HUES64 (cell line): Measurements from ENCODE around the gene YWHAG. TPM values are rescaled to one million over a fixed set of nuclear protein-coding genes. Genes with fewer than 3 reads are reported as not detected.
"Not testable (repeated sequence)": the region's sequence is repeated elsewhere in the genome, so short reads cannot be mapped to it uniquely, and the experiment has no call there.

Experiments used
- H3K27ac ChIP-seq: 2 replicates; pipeline ENCODE4 v1.7.0; 2013; ENCODE audit warnings: low read depth, low read length, inconsistent platforms
- H3K27me3 ChIP-seq: 2 replicates; pipeline ENCODE4 v1.6.1; 2013; ENCODE audit warnings: mild to moderate bottlenecking, low read length; ENCODE audit not compliant: insufficient read depth
- H3K36me3 ChIP-seq: 2 replicates; pipeline ENCODE4 v1.6.1; 2013; ENCODE audit warnings: mild to moderate bottlenecking, low read length; ENCODE audit not compliant: insufficient read depth
- H3K4me1 ChIP-seq: 2 replicates; pipeline ENCODE4 v1.6.1; 2013; ENCODE audit warnings: mild to moderate bottlenecking, low read length, moderate library complexity; ENCODE audit not compliant: insufficient read depth
- H3K4me3 ChIP-seq: 2 replicates; pipeline ENCODE4 v1.5.1; 2013; ENCODE audit warnings: mild to moderate bottlenecking, low read length, moderate library complexity
- H3K9ac ChIP-seq: 2 replicates; pipeline ENCODE4 v1.6.1; 2013; ENCODE audit warnings: mild to moderate bottlenecking, low read depth, low read length
- H3K9me3 ChIP-seq: 2 replicates; pipeline ENCODE4 v1.6.1; 2013; ENCODE audit warnings: low read depth, low read length; ENCODE audit not compliant: insufficient read depth
- WGBS: fragments of 150-250, 120-280 bp; methylation state at CpG from one replicate; pipeline ENCODE4 v1.1.7; 2013; ENCODE audit warnings: missing lambda C conversion rate; 5-methylcytosine and 5-hydroxymethylcytosine counted together
- polyA plus RNA-seq, 2 experiments: library from polyadenylated mRNA; stranded (reverse); fragments of 50-300 nt; gene quantifications; one replicate each; pipeline ENCODE4 v1.2.3, GENCODE V29; 2013

The YWHAG gene
- polyA plus RNA-seq (2013, experiment 1 of 2) = 169 TPM
- polyA plus RNA-seq (2013, experiment 2 of 2) = 171 TPM

- Histone ChIP-seq H3K36me3 (peaks cover 35% of the 10 kb centered on the region), H3K4me1 (peaks cover 31% of the 10 kb centered on the region), H3K27ac (peak within 1 kb of the TSS; percentile 98), H3K4me3 (peak within 1 kb of the TSS; percentile 98), H3K27me3 (no peaks in the 10 kb centered on the region), H3K9ac (peak within 1 kb of the TSS; percentile 96), H3K9me3 (no peaks in the 10 kb centered on the region)
- under 1% methylated on average over 80 of the region's 80 CpGs for WGBS
Measured at GRCh38 chr7:76358481-76359110, at the start of gene YWHAG. TSS of gene YWHAG (minus strand) at chr7:76358991. CDS start at chr7:76358808, 183 bp downstream.

GRCh38 chr7:76408121-76408560 is 49.4 kb upstream of the YWHAG start:
- Histone ChIP-seq H3K9me3 (no peaks in the 10 kb centered on the region), H3K27ac (no peak overlapping the region), H3K4me1 (peaks cover 4% of the 10 kb centered on the region; the same call in 1 of the 2 replicates), H3K4me3 (no peak overlapping the region), H3K9ac (no peak overlapping the region), H3K27me3 (no peaks in the 10 kb centered on the region), H3K36me3 (no peaks in the 10 kb centered on the region)

- Histone ChIP-seq H3K9ac (no peak overlapping the region), H3K27me3 (no peaks in the 10 kb centered on the region), H3K4me3 (no peak overlapping the region), H3K9me3 (no peaks in the 10 kb centered on the region), H3K4me1 (peaks cover 4% of the 10 kb centered on the region; the same call in 1 of the 2 replicates), H3K36me3 (no peaks in the 10 kb centered on the region), H3K27ac (no peak overlapping the region)
- 82% methylated on average over 4 of the region's 4 CpGs for WGBS
Measured at GRCh38 chr7:76407718-76408117, 48.9 kb upstream of the YWHAG start.

GRCh38 chr7:76405738-76406137 is 46.9 kb upstream of the YWHAG start:
- WGBS = 95% methylated on average over 9 of the region's 9 CpGs
- H3K9ac ChIP-seq = no peak overlapping the region
- H3K27ac ChIP-seq = no peak overlapping the region
- H3K27me3 ChIP-seq = no peaks in the 10 kb centered on the region
- peaks cover 4% of the 10 kb centered on the region; the same call in 1 of the 2 replicates for H3K4me1 ChIP-seq
- H3K4me3 ChIP-seq = no peak overlapping the region
- H3K36me3 ChIP-seq = no peaks in the 10 kb centered on the region
- no peaks in the 10 kb centered on the region for H3K9me3 ChIP-seq

GRCh38 chr7:76403780-76404494 is 45.1 kb upstream of the YWHAG start:
- Histone ChIP-seq H3K27me3 (no peaks in the 10 kb centered on the region), H3K36me3 (no peaks in the 10 kb centered on the region), H3K4me1 (no peaks in the 10 kb centered on the region), H3K9ac (no peak overlapping the region), H3K27ac (no peak overlapping the region), H3K4me3 (no peak overlapping the region), H3K9me3 (no peaks in the 10 kb centered on the region)
- WGBS = 91% methylated on average over 9 of the region's 10 CpGs

DNA sequence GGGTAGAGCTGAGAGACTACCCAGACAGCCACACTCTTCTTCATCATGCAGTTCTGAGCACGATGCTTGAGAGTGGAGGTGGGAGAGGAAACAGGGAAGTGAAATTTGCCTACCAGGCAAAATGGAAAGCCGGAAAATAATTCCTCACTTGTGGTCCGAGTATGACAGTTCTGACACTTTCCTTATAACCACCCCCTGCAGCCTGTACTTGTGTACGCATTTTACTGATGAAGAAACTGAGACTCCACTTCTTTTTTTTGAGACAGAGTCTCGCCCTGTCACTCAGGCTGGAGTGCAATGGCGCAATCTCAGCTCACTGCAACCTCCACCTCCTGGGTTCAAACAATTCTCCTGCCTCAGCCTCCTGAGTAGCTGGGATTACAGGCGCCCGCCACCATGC is 44.3 kb upstream of the YWHAG start:
- H3K4me3 ChIP-seq, H3K9me3 ChIP-seq, H3K27me3 ChIP-seq, H3K4me1 ChIP-seq, H3K27ac ChIP-seq, H3K9ac ChIP-seq, H3K36me3 ChIP-seq: not testable (repeated sequence)
- WGBS = 92% methylated on average over 7 of the region's 8 CpGs

GRCh38 chr7:76400248-76400647 is 41.5 kb upstream of the YWHAG start:
- Histone ChIP-seq H3K4me1 (peaks cover 8% of the 10 kb centered on the region; the same call in 1 of the 2 replicates), H3K27me3 (no peaks in the 10 kb centered on the region), H3K9me3 (no peaks in the 10 kb centered on the region), H3K9ac (no peak overlapping the region), H3K4me3 (no peak overlapping the region), H3K27ac (no peak overlapping the region), H3K36me3 (no peaks in the 10 kb centered on the region)
- WGBS = 94% methylated on average over 23 of the region's 23 CpGs

DNA sequence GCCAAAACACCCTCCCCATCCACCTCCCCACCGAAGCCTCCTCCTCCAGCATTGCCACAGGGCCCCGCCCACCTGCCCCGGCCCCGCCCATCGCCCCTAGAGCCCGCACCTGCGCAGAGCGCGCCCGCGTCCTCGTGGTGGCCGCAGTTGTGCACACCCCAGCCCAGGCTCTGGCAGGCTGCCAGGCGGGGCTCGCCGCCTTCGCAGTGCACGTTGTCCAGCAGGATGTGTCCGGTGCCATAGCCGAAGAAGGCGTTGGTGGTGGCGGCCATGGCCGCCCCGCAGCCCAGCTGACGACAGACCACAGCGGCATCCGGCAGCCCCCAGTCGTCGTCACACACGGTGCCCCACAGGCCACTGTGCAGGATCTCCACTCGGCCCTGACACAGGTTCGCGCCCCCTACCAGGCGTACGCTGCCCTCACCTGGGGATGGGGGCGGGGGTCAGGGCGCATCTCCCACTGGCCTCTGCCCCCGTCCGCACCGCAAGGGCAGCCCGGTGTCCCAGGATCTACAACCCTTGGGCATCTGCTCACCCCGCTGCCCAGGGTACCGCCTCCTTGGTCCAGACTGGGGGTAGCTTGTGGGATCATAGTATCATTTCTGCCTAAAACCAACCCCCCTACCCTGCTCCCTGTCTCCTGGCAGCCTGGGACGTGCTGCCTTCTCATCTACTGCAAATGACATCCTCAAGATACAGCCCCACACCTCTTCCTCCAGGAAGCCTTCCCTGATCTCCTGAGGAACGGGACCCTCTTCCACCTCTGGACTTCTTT is 38.8 kb upstream of the YWHAG start:
- no peaks in the 10 kb centered on the region for H3K36me3 ChIP-seq
- peaks cover 11% of the 10 kb centered on the region; the same call in 1 of the 2 replicates for H3K4me1 ChIP-seq
- H3K9ac ChIP-seq = no peak overlapping the region
- H3K27me3 ChIP-seq = no peaks in the 10 kb centered on the region
- no peak overlapping the region for H3K27ac ChIP-seq
- no peak overlapping the region for H3K4me3 ChIP-seq
- WGBS = 82% methylated on average over 45 of the region's 45 CpGs
- H3K9me3 ChIP-seq = no peaks in the 10 kb centered on the region

- no peak overlapping the region for H3K9ac ChIP-seq
Measured at GRCh38 chr7:76396864-76397263, 38.1 kb upstream of the YWHAG start.

GRCh38 chr7:76395965-76396726 is 37.4 kb upstream of the YWHAG start:
- Histone ChIP-seq H3K4me1 (peaks cover 12% of the 10 kb centered on the region; the same call in 1 of the 2 replicates), H3K27ac (no peak overlapping the region), H3K9me3 (no peaks in the 10 kb centered on the region), H3K27me3 (no peaks in the 10 kb centered on the region), H3K36me3 (no peaks in the 10 kb centered on the region), H3K9ac (no peak overlapping the region), H3K4me3 (no peak overlapping the region)
- 53% methylated on average over 13 of the region's 13 CpGs for WGBS

More at GRCh38 chr7:76396864-76397263, 38.1 kb upstream of the YWHAG start:
- H3K36me3 ChIP-seq = no peaks in the 10 kb centered on the region
- H3K4me3 ChIP-seq = no peak overlapping the region
- no peaks in the 10 kb centered on the region for H3K27me3 ChIP-seq
- H3K27ac ChIP-seq = no peak overlapping the region
- H3K9me3 ChIP-seq = no peaks in the 10 kb centered on the region
- peaks cover 12% of the 10 kb centered on the region; the same call in 1 of the 2 replicates for H3K4me1 ChIP-seq
- 90% methylated on average over 8 of the region's 8 CpGs for WGBS
